MM.1S (cell line): ENCODE results near the gene ENGASE.

Experiments
- EZH2phosphoT487 ChIP-seq: fragments of 300-600 bp; sonication (generic); IDR thresholded peaks from 2 replicates; pipeline ENCODE4 v1.6.1; 2018; ENCODE audit warnings: antibody characterized with exemption, low read length
- TF ChIP-seq, protein P1 (sequence below): fragments of 300-600 bp; sonication (generic); IDR thresholded peaks from 2 replicates; pipeline ENCODE4 v1.5.1; 2016; ENCODE audit warnings: antibody characterized with exemption, low read length, mixed read lengths

GRCh38 chr17:79085921-79086551, 11.4 kb downstream of the ENGASE start:
- TF ChIP-seq, protein P1, sequence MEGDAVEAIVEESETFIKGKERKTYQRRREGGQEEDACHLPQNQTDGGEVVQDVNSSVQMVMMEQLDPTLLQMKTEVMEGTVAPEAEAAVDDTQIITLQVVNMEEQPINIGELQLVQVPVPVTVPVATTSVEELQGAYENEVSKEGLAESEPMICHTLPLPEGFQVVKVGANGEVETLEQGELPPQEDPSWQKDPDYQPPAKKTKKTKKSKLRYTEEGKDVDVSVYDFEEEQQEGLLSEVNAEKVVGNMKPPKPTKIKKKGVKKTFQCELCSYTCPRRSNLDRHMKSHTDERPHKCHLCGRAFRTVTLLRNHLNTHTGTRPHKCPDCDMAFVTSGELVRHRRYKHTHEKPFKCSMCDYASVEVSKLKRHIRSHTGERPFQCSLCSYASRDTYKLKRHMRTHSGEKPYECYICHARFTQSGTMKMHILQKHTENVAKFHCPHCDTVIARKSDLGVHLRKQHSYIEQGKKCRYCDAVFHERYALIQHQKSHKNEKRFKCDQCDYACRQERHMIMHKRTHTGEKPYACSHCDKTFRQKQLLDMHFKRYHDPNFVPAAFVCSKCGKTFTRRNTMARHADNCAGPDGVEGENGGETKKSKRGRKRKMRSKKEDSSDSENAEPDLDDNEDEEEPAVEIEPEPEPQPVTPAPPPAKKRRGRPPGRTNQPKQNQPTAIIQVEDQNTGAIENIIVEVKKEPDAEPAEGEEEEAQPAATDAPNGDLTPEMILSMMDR, result no peak
- TF ChIP-seq EZH2phosphoT487, result no peak
